Measurements from ENCODE around the gene BEST3.

GRCh38 chr12:69620921-69621320, 78.2 kb downstream of the BEST3 start:
- TF ChIP-seq CTCF (IDR thresholded peaks at IDR 0.05) (no peak), POLR2A (IDR thresholded peaks at IDR 0.05) (no peak)

Measured in adrenal gland (tissue), 5 donors.